Activated CD4-positive, alpha-beta T cell treated with anti-CD3 and anti-CD28 coated beads, Interleukin-10, Interleukin-2, amounts not matched to agents 100 ng/mL and 50 ng/mL, durations not matched to agents 16 hours and 8 hours (primary cell): ENCODE results near the gene ADD2.

Experiments
- DNase-seq: peaks from one replicate; pipeline ENCODE4 v3.0.0-alpha.2; 2020

Gene ADD2

GRCh38 chr2:70784320-70784719, 16.3 kb upstream of the ADD2 start:
- no peak for DNase-seq

- no peak for DNase-seq
These were observed 12.0 kb upstream of the ADD2 start for GRCh38 chr2:70779911-70780545.

- DNase-seq: no peak
These were observed 11.5 kb upstream of the ADD2 start for GRCh38 chr2:70779491-70779890.

GRCh38 chr2:70778676-70779075, 10.7 kb upstream of the ADD2 start:
- DNase-seq: no peak

- DNase-seq: no peak
These were observed 9.4 kb upstream of the ADD2 start for GRCh38 chr2:70777450-70777849.

- no peak for DNase-seq
These were observed 8.3 kb upstream of the ADD2 start for GRCh38 chr2:70776266-70776665.

GRCh38 chr2:70775141-70775540, 7.1 kb upstream of the ADD2 start:
- no peak for DNase-seq

- no peak for DNase-seq
These were observed 4.6 kb upstream of the ADD2 start for GRCh38 chr2:70772486-70773155.

- peak; percentile 52 for DNase-seq
These were observed 3.4 kb upstream of the ADD2 start for GRCh38 chr2:70771446-70771845.

GRCh38 chr2:70769450-70769849, 1.4 kb upstream of the ADD2 start:
- no peak for DNase-seq

- DNase-seq: no peak
These were observed 638 bp upstream of the ADD2 start for GRCh38 chr2:70768590-70769085.

- DNase-seq: no peak
These were observed 811 bp downstream of the ADD2 start for GRCh38 chr2:70767079-70767698.

GRCh38 chr2:70766357-70767078, 1.5 kb downstream of the ADD2 start:
- no peak for DNase-seq

- DNase-seq: no peak
These were observed 2.5 kb downstream of the ADD2 start for GRCh38 chr2:70765507-70765906.

- no peak for DNase-seq
These were observed 8.6 kb downstream of the ADD2 start for GRCh38 chr2:70759446-70759845.

GRCh38 chr2:70757966-70758365, 10.0 kb downstream of the ADD2 start:
- DNase-seq: no peak

- no peak for DNase-seq
These were observed 10.6 kb downstream of the ADD2 start for GRCh38 chr2:70757360-70757759.

- no peak for DNase-seq
These were observed 11.9 kb downstream of the ADD2 start for GRCh38 chr2:70756128-70756527.

GRCh38 chr2:70753902-70754301, 14.1 kb downstream of the ADD2 start:
- DNase-seq: no peak

GRCh38 chr2:70753031-70753430, 15.0 kb downstream of the ADD2 start:
- DNase-seq: no peak

- DNase-seq: no peak
These were observed 15.6 kb downstream of the ADD2 start for GRCh38 chr2:70752396-70752795.

- DNase-seq: no peak
These were observed 16.1 kb downstream of the ADD2 start for GRCh38 chr2:70751881-70752280.

GRCh38 chr2:70750320-70750719, 17.7 kb downstream of the ADD2 start:
- no peak for DNase-seq
